SK-N-SH (cell line): ENCODE measurements around the gene TFB1M.

Source experiments
- CTCF ChIP-seq: fragments of 200-600 bp; sonication (generic); IDR thresholded peaks from 2 replicates; pipeline ENCODE4 v1.6.1; 2017; ENCODE audit warnings: antibody characterized with exemption, mild to moderate bottlenecking, moderate library complexity
- SIN3A ChIP-seq: IDR thresholded peaks from 2 replicates; pipeline ENCODE4 v1.6.1; 2012; ENCODE audit warnings: low read depth, mild to moderate bottlenecking, low read length, moderate library complexity, borderline replicate concordance

GRCh38 chr6:155246825-155247224, 67.5 kb downstream of the TFB1M start:
- TF ChIP-seq SIN3A: no peak
- TF ChIP-seq CTCF: no peak
